ENCODE measurements around the gene TUBGCP5. TPM values are rescaled to one million over a fixed set of nuclear protein-coding genes. Genes with fewer than 3 reads are reported as not detected.

The TUBGCP5 gene
- total and polyA plus RNA-seq, 2 donors (not counting 3 experiments of a cell fraction or from before 2014, with no cell fraction given): 6.7 to 18.6 TPM

DNA sequence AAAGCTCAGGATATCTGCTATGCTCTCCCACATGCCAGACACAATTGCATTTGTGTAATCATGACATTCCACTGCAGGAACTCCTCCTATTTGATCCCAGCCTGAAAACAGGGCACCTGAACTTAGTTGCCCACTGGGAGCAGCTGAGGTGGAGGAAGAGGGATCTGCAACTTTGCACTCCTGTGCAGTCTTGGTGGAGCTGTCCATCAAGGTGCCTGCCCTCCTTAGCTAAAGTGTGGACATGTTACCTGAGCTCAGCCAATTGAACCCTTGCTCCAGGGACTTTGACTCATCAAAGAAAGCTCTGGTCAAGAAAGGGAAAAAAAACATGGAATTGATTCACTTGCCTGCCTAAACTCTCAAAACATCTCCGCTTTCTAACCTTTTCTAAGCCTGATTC is 33.3 kb upstream of the TUBGCP5 start:
- H3K4me2 ChIP-seq (ENCODE audit: insufficient read depth, low read length): no peak overlapping the region
- no peaks in the 10 kb centered on the region for H4K20me1 ChIP-seq (replicated peaks; ENCODE audit: control insufficient read depth, extremely low read depth, insufficient read depth, low read length)
- H3K4me3 ChIP-seq (replicated peaks in 1 of 3; ENCODE audit: insufficient read depth in 1 of 3, low read depth in 1 of 3, low read length in 3 of 3): no peak overlapping the region
- intact Hi-C loops (cut with micrococcal nuclease): no loop called here
- no peak overlapping the region for H2AFZ ChIP-seq (ENCODE audit: low read depth, low read length)
- DNase-seq (ENCODE audit: low read depth, low spot score) (no peak), FAIRE-seq (no peak)
- no peaks in the 10 kb centered on the region for H3K27me3 ChIP-seq (ENCODE audit: control insufficient read depth in 2 of 2, insufficient read depth in 2 of 2, low read length in 2 of 2)
- no peak for TF ChIP-seq MYC (IDR thresholded peaks at IDR 0.05; ENCODE audit: low read depth, low read length)
- no peak for TF ChIP-seq FOS (IDR thresholded peaks at IDR 0.05; ENCODE audit: borderline replicate concordance, insufficient read depth, low read length)
- no peak for TF ChIP-seq POLR2A (IDR thresholded peaks at IDR 0.05; ENCODE audit: low read depth, low read length)
- TF ChIP-seq, protein P1, sequence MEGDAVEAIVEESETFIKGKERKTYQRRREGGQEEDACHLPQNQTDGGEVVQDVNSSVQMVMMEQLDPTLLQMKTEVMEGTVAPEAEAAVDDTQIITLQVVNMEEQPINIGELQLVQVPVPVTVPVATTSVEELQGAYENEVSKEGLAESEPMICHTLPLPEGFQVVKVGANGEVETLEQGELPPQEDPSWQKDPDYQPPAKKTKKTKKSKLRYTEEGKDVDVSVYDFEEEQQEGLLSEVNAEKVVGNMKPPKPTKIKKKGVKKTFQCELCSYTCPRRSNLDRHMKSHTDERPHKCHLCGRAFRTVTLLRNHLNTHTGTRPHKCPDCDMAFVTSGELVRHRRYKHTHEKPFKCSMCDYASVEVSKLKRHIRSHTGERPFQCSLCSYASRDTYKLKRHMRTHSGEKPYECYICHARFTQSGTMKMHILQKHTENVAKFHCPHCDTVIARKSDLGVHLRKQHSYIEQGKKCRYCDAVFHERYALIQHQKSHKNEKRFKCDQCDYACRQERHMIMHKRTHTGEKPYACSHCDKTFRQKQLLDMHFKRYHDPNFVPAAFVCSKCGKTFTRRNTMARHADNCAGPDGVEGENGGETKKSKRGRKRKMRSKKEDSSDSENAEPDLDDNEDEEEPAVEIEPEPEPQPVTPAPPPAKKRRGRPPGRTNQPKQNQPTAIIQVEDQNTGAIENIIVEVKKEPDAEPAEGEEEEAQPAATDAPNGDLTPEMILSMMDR (IDR thresholded peaks at IDR 0.05; ENCODE audit: extremely low read depth in 1 of 2, insufficient read depth in 1 of 2, low read depth in 1 of 2, low read length in 2 of 2): no peak
- TF ChIP-seq GATA2 (IDR thresholded peaks at IDR 0.05; ENCODE audit: insufficient read depth, insufficient read length, low read depth, low read length): no peak
- CTCF ChIA-PET: no interaction called here
- no peaks in the 10 kb centered on the region for H3K4me1 ChIP-seq (ENCODE audit: control insufficient read depth, extremely low read depth, insufficient read depth, low read length)
- H3K9ac ChIP-seq (replicated peaks; ENCODE audit: extremely low read depth, insufficient read depth, low read length): no peak overlapping the region
- H3K36me3 ChIP-seq (ENCODE audit: control insufficient read depth in 2 of 2, extremely low read depth in 1 of 2, insufficient read depth in 2 of 2, low read length in 2 of 2): no peaks in the 10 kb centered on the region
- POLR2A ChIA-PET: no interaction called here
- no peaks in the 10 kb centered on the region for H3K9me3 ChIP-seq (replicated peaks; ENCODE audit: control insufficient read depth, insufficient read depth, low read length)
- no TSS peak for BruUV-seq (replicated peaks)
- H3K9me1 ChIP-seq (replicated peaks; ENCODE audit: control insufficient read depth, extremely low read depth, insufficient read depth, low read length): no peaks in the 10 kb centered on the region
- H3K27ac ChIP-seq (ENCODE audit: insufficient read depth, low read depth, low read length): no peak overlapping the region
- H3K79me2 ChIP-seq (ENCODE audit: control insufficient read depth, insufficient read depth, low read length): no peaks in the 10 kb centered on the region
- dilution Hi-C loops (cut with MboI; ENCODE audit: extremely low pct_ligation_motif_present, low sequenced_read_pairs): no loop called here

DNA sequence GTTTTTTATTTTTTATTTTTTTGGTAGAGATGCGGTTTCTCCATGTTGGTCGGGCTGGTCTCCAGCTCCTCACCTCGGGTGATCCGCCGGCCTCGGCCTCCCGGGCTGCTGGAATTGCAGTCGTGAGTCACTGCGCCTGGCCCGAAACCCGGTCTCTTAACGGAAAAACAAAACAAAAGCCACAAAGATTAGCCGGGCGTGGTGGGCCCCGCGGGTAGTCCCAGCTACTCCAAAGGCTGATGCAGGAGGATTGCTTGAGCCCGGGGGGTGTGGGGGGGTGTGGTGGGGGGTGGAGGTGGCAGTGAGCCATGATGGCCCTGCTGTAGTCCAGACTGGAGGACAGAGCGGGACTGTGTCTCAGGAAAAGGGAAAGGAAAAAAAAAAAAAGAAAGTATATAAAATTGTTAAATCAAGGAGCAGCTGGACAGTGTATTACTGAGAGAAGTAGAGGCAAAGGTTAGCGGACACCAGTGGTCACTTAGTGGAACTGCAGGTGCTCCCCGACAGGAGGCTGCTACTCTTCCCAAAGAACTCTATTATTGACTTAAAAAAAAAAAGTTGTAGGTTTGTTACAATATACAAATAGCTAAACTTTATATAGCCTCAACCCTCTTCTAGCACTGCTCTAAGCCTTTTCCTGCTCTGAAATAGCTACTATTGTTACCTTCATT is 30.3 kb upstream of the TUBGCP5 start:
- H4K20me1 ChIP-seq (replicated peaks; ENCODE audit: control insufficient read depth, extremely low read depth, insufficient read depth, low read length): no peaks in the 10 kb centered on the region
- dilution Hi-C loops (cut with MboI; ENCODE audit: extremely low pct_ligation_motif_present, low sequenced_read_pairs) (no loop called here), intact Hi-C loops (cut with micrococcal nuclease) (no loop called here)
- ChIA-PET POLR2A (no interaction called here), CTCF (no interaction called here)
- no peak for TF ChIP-seq EZH2 (IDR thresholded peaks at IDR 0.05; ENCODE audit: borderline replicate concordance, low read depth, low read length, severe bottlenecking)
- TF ChIP-seq, protein P2, sequence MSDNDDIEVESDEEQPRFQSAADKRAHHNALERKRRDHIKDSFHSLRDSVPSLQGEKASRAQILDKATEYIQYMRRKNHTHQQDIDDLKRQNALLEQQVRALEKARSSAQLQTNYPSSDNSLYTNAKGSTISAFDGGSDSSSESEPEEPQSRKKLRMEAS (IDR thresholded peaks at IDR 0.05; ENCODE audit: insufficient read depth, insufficient read length): no peak
- no peak for TF ChIP-seq GATA2 (IDR thresholded peaks at IDR 0.05; ENCODE audit: insufficient read depth, insufficient read length, low read depth, low read length)
- no peak for TF ChIP-seq POLR2AphosphoS5 (IDR thresholded peaks at IDR 0.05; ENCODE audit: insufficient read depth, low read depth, low read length)
- FAIRE-seq: no peak
- no peaks in the 10 kb centered on the region for H3K9me1 ChIP-seq (replicated peaks; ENCODE audit: control insufficient read depth, extremely low read depth, insufficient read depth, low read length)
- H3K27ac ChIP-seq (ENCODE audit: insufficient read depth, low read depth, low read length): no peak overlapping the region
- DNase-seq (ENCODE audit: low read depth, low spot score): no peak
- H3K27me3 ChIP-seq (ENCODE audit: control insufficient read depth in 2 of 2, insufficient read depth in 2 of 2, low read length in 2 of 2): no peaks in the 10 kb centered on the region
- H3K4me2 ChIP-seq (ENCODE audit: insufficient read depth, low read length): no peak overlapping the region
- no peak overlapping the region for H3K4me3 ChIP-seq (replicated peaks in 1 of 3; ENCODE audit: insufficient read depth in 1 of 3, low read depth in 1 of 3, low read length in 3 of 3)
- no peak overlapping the region for H3K9ac ChIP-seq (replicated peaks; ENCODE audit: extremely low read depth, insufficient read depth, low read length)
- no peaks in the 10 kb centered on the region for H3K79me2 ChIP-seq (ENCODE audit: control insufficient read depth, insufficient read depth, low read length)
- H3K4me1 ChIP-seq (ENCODE audit: control insufficient read depth, extremely low read depth, insufficient read depth, low read length): no peaks in the 10 kb centered on the region
- BruUV-seq (replicated peaks): no TSS peak
- H3K9me3 ChIP-seq (replicated peaks; ENCODE audit: control insufficient read depth, insufficient read depth, low read length): no peaks in the 10 kb centered on the region
- H3K36me3 ChIP-seq (ENCODE audit: control insufficient read depth in 2 of 2, extremely low read depth in 1 of 2, insufficient read depth in 2 of 2, low read length in 2 of 2): no peaks in the 10 kb centered on the region
- H2AFZ ChIP-seq (ENCODE audit: low read depth, low read length): no peak overlapping the region
